Measurements from ENCODE around the gene FHL2. TPM values are rescaled to one million over a fixed set of nuclear protein-coding genes. Genes with fewer than 3 reads are reported as not detected.
"Not testable (repeated sequence)": the region's sequence is repeated elsewhere in the genome, so short reads cannot be mapped to it uniquely, and the experiment has no call there.

Gene FHL2
- polyA plus RNA-seq, 1 donor (not counting 4 experiments of a cell fraction or from before 2014, with no cell fraction given): 132 TPM

DNA sequence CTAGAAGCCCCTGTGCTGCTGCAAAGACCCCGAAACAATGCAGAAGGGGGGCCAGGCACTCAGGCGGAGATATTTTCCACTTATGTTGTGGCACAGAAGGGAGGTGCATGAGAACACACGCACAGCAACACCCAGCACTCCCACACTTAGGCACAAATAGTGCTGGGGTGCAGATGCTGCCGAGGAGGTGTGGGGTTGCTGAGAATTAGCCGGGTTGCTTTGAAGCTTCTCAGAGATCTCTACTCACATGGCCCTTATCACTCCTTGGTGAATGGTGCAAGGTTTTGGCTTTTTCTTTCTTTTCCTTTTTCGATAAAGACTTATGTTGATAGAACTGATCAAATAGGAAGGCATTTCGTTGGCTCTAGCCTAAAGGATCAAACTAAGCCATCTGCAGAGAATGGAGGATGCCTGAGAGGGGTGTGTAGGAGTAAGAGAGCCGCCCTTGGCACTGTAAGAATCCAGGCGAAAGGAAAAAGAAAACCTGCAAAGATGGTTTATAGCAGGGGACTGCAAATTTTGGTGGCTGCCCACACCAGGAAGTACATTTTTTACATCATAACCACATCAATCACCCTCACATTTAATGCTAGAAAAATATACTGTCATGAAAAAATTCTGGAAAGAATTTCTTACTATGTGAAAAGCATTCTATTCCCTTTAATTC is 27.9 kb upstream of the FHL2 start:
- no peak overlapping the region for H3K4me2 ChIP-seq (ENCODE audit: control insufficient read depth, extremely low read depth, insufficient read depth, low read depth, low read length)
- no peaks in the 10 kb centered on the region for H3K36me3 ChIP-seq (ENCODE audit: control insufficient read depth in 2 of 2, extremely low read depth in 1 of 2, insufficient read depth in 2 of 2, low read length in 2 of 2)
- no peaks in the 10 kb centered on the region for H3K9me1 ChIP-seq (ENCODE audit: control insufficient read depth, extremely low read depth, insufficient read depth, low read length)
- no peak overlapping the region for H3K4me3 ChIP-seq (ENCODE audit: control insufficient read depth in 2 of 3, extremely low read depth in 1 of 3, insufficient read depth in 2 of 3, low read depth in 1 of 3, low read length in 3 of 3)
- TF ChIP-seq CTCF (optimal IDR thresholded peaks at IDR 0.05 in 1 of 3, IDR thresholded peaks at IDR 0.05 in 1 of 3, conservative IDR thresholded peaks at IDR 0.05 in 1 of 3; ENCODE audit: extremely low read depth in 1 of 3, insufficient read depth in 2 of 3, low read length in 3 of 3) (no peak), EZH2 (IDR thresholded peaks at IDR 0.05; ENCODE audit: low read length) (no peak)
- H3K4me1 ChIP-seq (ENCODE audit: control insufficient read depth, extremely low read depth, insufficient read depth, low read length): peaks cover 18% of the 10 kb centered on the region
- H3K79me2 ChIP-seq (ENCODE audit: control insufficient read depth, insufficient read depth, low read length): no peaks in the 10 kb centered on the region
- dilution Hi-C loops (cut with MboI; ENCODE audit: extremely low pct_ligation_motif_present, low sequenced_read_pairs): no loop called here
- no peak overlapping the region for H2AFZ ChIP-seq (ENCODE audit: control insufficient read depth, low read length)
- H3K27me3 ChIP-seq (ENCODE audit: control insufficient read depth, extremely low read depth, insufficient read depth, low read length): no peaks in the 10 kb centered on the region
- no peak overlapping the region for H3K9ac ChIP-seq (ENCODE audit: control insufficient read depth, extremely low read depth, insufficient read depth, low read length)
- FAIRE-seq: no peak
- no peaks in the 10 kb centered on the region for H4K20me1 ChIP-seq (ENCODE audit: control insufficient read depth, extremely low read depth, insufficient read depth, low read length)
- no peak overlapping the region for H3K27ac ChIP-seq (ENCODE audit: control insufficient read depth, insufficient read depth, low read length)
- DNase-seq (ENCODE audit: low read depth, low spot score): no peak
- H3K9me3 ChIP-seq (ENCODE audit: control insufficient read depth, low read depth, low read length): no peaks in the 10 kb centered on the region

DNA sequence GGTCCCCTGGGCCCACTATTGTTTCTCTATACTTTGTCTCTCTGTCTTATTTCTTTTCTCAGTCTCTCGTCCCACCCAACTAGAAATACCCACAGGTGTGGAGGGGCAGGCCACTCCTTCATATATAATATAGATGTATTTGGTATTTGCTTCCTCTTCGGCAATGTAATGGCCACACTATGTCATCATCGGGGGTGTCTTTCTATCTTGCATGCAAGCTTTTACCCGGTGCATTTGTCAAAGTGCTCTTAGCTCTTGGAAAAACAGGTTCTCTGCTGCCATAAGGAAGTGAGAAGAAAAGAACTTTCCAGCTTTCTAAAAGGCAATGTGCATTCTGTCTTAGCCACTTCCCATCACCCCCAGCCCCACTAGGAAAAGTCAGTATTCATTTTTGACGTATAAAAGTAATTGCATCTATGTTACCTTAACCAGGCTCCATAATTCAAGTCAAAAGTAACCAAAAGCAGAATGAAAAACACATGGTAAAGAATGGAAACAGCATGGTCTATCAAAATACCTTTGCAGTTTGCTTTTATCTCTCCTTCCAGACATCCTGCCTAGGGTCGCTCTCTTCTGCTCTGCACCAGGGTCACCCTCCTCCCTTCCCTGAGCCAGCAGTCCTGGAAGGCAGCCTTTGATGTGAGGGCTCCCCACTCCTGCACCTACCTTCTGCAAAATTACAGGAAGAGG is 27.2 kb upstream of the FHL2 start:
- H3K9me1 ChIP-seq (ENCODE audit: control insufficient read depth, extremely low read depth, insufficient read depth, low read length): no peaks in the 10 kb centered on the region
- H3K79me2 ChIP-seq (ENCODE audit: control insufficient read depth, insufficient read depth, low read length): no peaks in the 10 kb centered on the region
- no peaks in the 10 kb centered on the region for H3K27me3 ChIP-seq (ENCODE audit: control insufficient read depth, extremely low read depth, insufficient read depth, low read length)
- FAIRE-seq: no peak
- H3K9ac ChIP-seq (ENCODE audit: control insufficient read depth, extremely low read depth, insufficient read depth, low read length): no peak overlapping the region
- dilution Hi-C loops (cut with MboI; ENCODE audit: extremely low pct_ligation_motif_present, low sequenced_read_pairs): no loop called here
- peaks cover 18% of the 10 kb centered on the region for H3K4me1 ChIP-seq (ENCODE audit: control insufficient read depth, extremely low read depth, insufficient read depth, low read length)
- H2AFZ ChIP-seq (ENCODE audit: control insufficient read depth, low read length): no peak overlapping the region
- H3K27ac ChIP-seq (ENCODE audit: control insufficient read depth, insufficient read depth, low read length): no peak overlapping the region
- H3K9me3 ChIP-seq (ENCODE audit: control insufficient read depth, low read depth, low read length): no peaks in the 10 kb centered on the region
- no peak overlapping the region for H3K4me2 ChIP-seq (ENCODE audit: control insufficient read depth, extremely low read depth, insufficient read depth, low read depth, low read length)
- H3K36me3 ChIP-seq (ENCODE audit: control insufficient read depth in 2 of 2, extremely low read depth in 1 of 2, insufficient read depth in 2 of 2, low read length in 2 of 2): no peaks in the 10 kb centered on the region
- H4K20me1 ChIP-seq (ENCODE audit: control insufficient read depth, extremely low read depth, insufficient read depth, low read length): no peaks in the 10 kb centered on the region
- no peak overlapping the region for H3K4me3 ChIP-seq (ENCODE audit: control insufficient read depth in 2 of 3, extremely low read depth in 1 of 3, insufficient read depth in 2 of 3, low read depth in 1 of 3, low read length in 3 of 3)
- no peak for DNase-seq (ENCODE audit: low read depth, low spot score)
- TF ChIP-seq EZH2 (IDR thresholded peaks at IDR 0.05; ENCODE audit: low read length) (no peak), CTCF (optimal IDR thresholded peaks at IDR 0.05 in 1 of 3, IDR thresholded peaks at IDR 0.05 in 1 of 3, conservative IDR thresholded peaks at IDR 0.05 in 1 of 3; ENCODE audit: extremely low read depth in 1 of 3, insufficient read depth in 2 of 3, low read length in 3 of 3) (no peak)

DNA sequence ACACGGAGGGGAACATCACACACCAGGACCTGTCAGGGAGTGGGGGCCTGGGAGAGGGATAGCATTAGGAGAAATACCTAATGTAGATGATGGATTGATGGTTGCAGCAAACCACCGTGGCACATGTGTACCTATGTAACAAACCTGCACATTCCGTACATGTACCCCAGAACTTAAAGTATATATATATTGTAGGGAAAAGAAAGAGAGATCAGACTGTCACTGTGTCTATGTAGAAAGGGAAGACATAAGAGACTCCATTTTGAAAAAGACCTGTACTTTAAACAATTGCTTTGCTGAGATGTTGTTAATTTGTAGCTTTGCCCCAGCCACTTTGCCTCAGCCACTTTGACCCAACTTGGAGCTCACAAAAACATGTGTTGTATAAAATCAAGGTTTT is 26.0 kb upstream of the FHL2 start:
- H3K4me1 ChIP-seq (ENCODE audit: control insufficient read depth, extremely low read depth, insufficient read depth, low read length): peaks cover 18% of the 10 kb centered on the region
- H3K79me2 ChIP-seq (ENCODE audit: control insufficient read depth, insufficient read depth, low read length); H3K4me2 ChIP-seq (ENCODE audit: control insufficient read depth, extremely low read depth, insufficient read depth, low read depth, low read length); H3K36me3 ChIP-seq (ENCODE audit: control insufficient read depth in 2 of 2, extremely low read depth in 1 of 2, insufficient read depth in 2 of 2, low read length in 2 of 2); H3K9ac ChIP-seq (ENCODE audit: control insufficient read depth, extremely low read depth, insufficient read depth, low read length); H3K27ac ChIP-seq (ENCODE audit: control insufficient read depth, insufficient read depth, low read length); H3K9me1 ChIP-seq (ENCODE audit: control insufficient read depth, extremely low read depth, insufficient read depth, low read length); H3K4me3 ChIP-seq (ENCODE audit: control insufficient read depth in 2 of 3, extremely low read depth in 1 of 3, insufficient read depth in 2 of 3, low read depth in 1 of 3, low read length in 3 of 3); H3K27me3 ChIP-seq (ENCODE audit: control insufficient read depth, extremely low read depth, insufficient read depth, low read length); H3K9me3 ChIP-seq (ENCODE audit: control insufficient read depth, low read depth, low read length); DNase-seq (ENCODE audit: low read depth, low spot score); dilution Hi-C loops (cut with MboI; ENCODE audit: extremely low pct_ligation_motif_present, low sequenced_read_pairs); H2AFZ ChIP-seq (ENCODE audit: control insufficient read depth, low read length); FAIRE-seq; H4K20me1 ChIP-seq (ENCODE audit: control insufficient read depth, extremely low read depth, insufficient read depth, low read length): not testable (repeated sequence)
